GM12892 (cell line): ENCODE results near the gene ATP2A1.

Source experiments
- POLR2A ChIP-seq: IDR thresholded peaks from 2 replicates; pipeline ENCODE4 v1.6.1; 2011; ENCODE audit warnings: low read depth, low read length, control low read depth
- POLR2AphosphoS5 ChIP-seq: IDR thresholded peaks from 2 replicates; pipeline ENCODE4 v1.6.1; 2011; ENCODE audit warnings: low read depth, low read length, control low read depth
- TAF1 ChIP-seq: IDR thresholded peaks from 2 replicates; pipeline ENCODE4 v1.6.1; 2011; ENCODE audit warnings: low read depth, mild to moderate bottlenecking, control low read depth, low read length, borderline replicate concordance

GRCh38 chr16:28927815-28928214, 49.5 kb downstream of the ATP2A1 start:
- TF ChIP-seq POLR2A (no peak), POLR2AphosphoS5 (no peak), TAF1 (no peak)
